B cell (primary cell): ENCODE results near the gene DROSHA. TPM values are rescaled to one million over a fixed set of nuclear protein-coding genes. Genes with fewer than 3 reads are reported as not detected.

Experiments
- ATAC-seq: fragments of 200-7000 bp; cut with Tn5 transposase; one replicate; pipeline ENCODE4 v1.10.0; 2021; ENCODE audit warnings: low read depth, mild to moderate bottlenecking, moderate number of reproducible peaks, moderate library complexity
- CTCF ChIA-PET: fragments of 350-600 bp; sonication (Branson Sonifier 250); formaldehyde crosslinking; loops from one replicate; lab custom pipeline; 2021; ENCODE audit warnings: antibody characterized with exemption, inconsistent platforms; lab: Charles Lee
- POLR2A ChIA-PET: fragments of 350-600 bp; sonication (Branson Sonifier 250); formaldehyde crosslinking; loops from one replicate; lab custom pipeline; 2021; ENCODE audit warnings: antibody characterized with exemption; lab: Charles Lee
- DNase-seq: peaks from one replicate; pipeline ENCODE4 v3.0.0; 2013
- H2AFZ ChIP-seq: 2 replicates; pipeline ENCODE4 v1.6.1; 2012; ENCODE audit warnings: mild to moderate bottlenecking, low read depth, low read length; ENCODE audit not compliant: insufficient read depth, poor library complexity, severe bottlenecking
- H3K27ac ChIP-seq, 2 donors: 1 replicate in 1 of 2; 2 replicates in 1 of 2; pipeline ENCODE4 v1.5.1; 2012 to 2013; ENCODE audit warnings: low read length in 2 of 2, mild to moderate bottlenecking in 2 of 2, moderate library complexity in 1 of 2
- H3K27me3 ChIP-seq, 4 experiments: fragments of 200-600 bp in 1 of 4; sonication (generic) in 1 of 4; replicated peaks in 1 of 4; 1 replicate in 2 of 4; 2 replicates in 2 of 4; pipeline versions ENCODE4 v1.6.1 to v1.7.0; 2013 to 2016; ENCODE audit warnings: low read length in 3 of 4, mild to moderate bottlenecking in 2 of 4, mixed read lengths in 1 of 4, moderate library complexity in 1 of 4; ENCODE audit not compliant: insufficient read depth in 4 of 4, control insufficient read depth in 3 of 4; ENCODE audit errors: control extremely low read depth in 1 of 4
- H3K36me3 ChIP-seq, 2 experiments: replicated peaks in 1 of 2; 1 replicate in 1 of 2; 2 replicates in 1 of 2; pipeline versions ENCODE4 v1.6.1 to v1.7.1; 2013; ENCODE audit warnings: low read length in 1 of 2; ENCODE audit not compliant: insufficient read depth in 2 of 2, control insufficient read depth in 1 of 2; ENCODE audit errors: control extremely low read depth in 1 of 2, extremely low read depth in 1 of 2
- H3K4me1 ChIP-seq, 2 donors: fragments of 200-600 bp in 1 of 2; sonication (generic) in 1 of 2; 1 replicate in 1 of 2; 2 replicates in 1 of 2; pipeline versions ENCODE4 v1.5.1 to v1.6.1; 2013 to 2017; ENCODE audit warnings: low read length in 2 of 2; ENCODE audit not compliant: control insufficient read depth in 2 of 2, insufficient read depth in 2 of 2
- H3K4me2 ChIP-seq: replicated peaks from 2 replicates; pipeline ENCODE3; 2012; ENCODE audit warnings: mild to moderate bottlenecking, low read depth, low read length; ENCODE audit not compliant: poor library complexity, severe bottlenecking
- H3K4me3 ChIP-seq, 5 experiments: fragments of 200-600 bp in 1 of 5; sonication (generic) in 1 of 5; 1 replicate in 3 of 5; 2 replicates in 2 of 5; pipeline versions ENCODE4 v1.5.1 to v1.7.0; 2011 to 2016; ENCODE audit warnings: low read length in 4 of 5, mild to moderate bottlenecking in 4 of 5, low read depth in 2 of 5, control low read depth in 1 of 5, moderate library complexity in 1 of 5; ENCODE audit not compliant: insufficient read depth in 1 of 5; ENCODE audit errors: control extremely low read depth in 1 of 5, extremely low read depth in 1 of 5
- H3K79me2 ChIP-seq: fragments of 200-600 bp; sonication (generic); one replicate; pipeline ENCODE4 v1.6.0; 2016; ENCODE audit warnings: low read length; ENCODE audit not compliant: control insufficient read depth, insufficient read depth
- H3K9ac ChIP-seq: fragments of 200-600 bp; sonication (generic); 2 replicates; pipeline ENCODE4 v1.6.1; 2017; ENCODE audit warnings: mild to moderate bottlenecking, low read length, moderate library complexity
- H3K9me3 ChIP-seq, 3 donors: one replicate each; pipeline versions ENCODE4 v1.6.1 to v1.7.1; 2013; ENCODE audit warnings: low read length in 2 of 3; ENCODE audit not compliant: control insufficient read depth in 2 of 3, insufficient read depth in 1 of 3; ENCODE audit errors: control extremely low read depth in 1 of 3
- H4K20me1 ChIP-seq: 2 replicates; pipeline ENCODE4 v1.6.0; 2012; ENCODE audit warnings: mild to moderate bottlenecking, low read length; ENCODE audit not compliant: insufficient read depth, control insufficient read depth, poor library complexity, severe bottlenecking
- H3K27ac Mint-ChIP-seq: one replicate; pipeline ENCODE4 v1.8.0; 2021; ENCODE audit warnings: mixed read lengths
- H3K27me3 Mint-ChIP-seq: one replicate; pipeline ENCODE4 v1.8.0; 2021; ENCODE audit warnings: mixed read lengths
- H3K4me1 Mint-ChIP-seq: one replicate; pipeline ENCODE4 v1.8.0; 2021; ENCODE audit warnings: mixed read lengths
- H3K4me3 Mint-ChIP-seq: one replicate; pipeline ENCODE4 v1.8.0; 2021; ENCODE audit warnings: mixed read lengths
- H3K9me3 Mint-ChIP-seq: one replicate; pipeline ENCODE4 v1.8.0; 2022; ENCODE audit warnings: mixed read lengths; ENCODE audit not compliant: insufficient read depth
- EZH2 ChIP-seq: IDR thresholded peaks from 2 replicates; pipeline ENCODE4 v1.6.1; 2012; ENCODE audit warnings: borderline replicate concordance, low read depth, mild to moderate bottlenecking, moderate library complexity, low read length; ENCODE audit not compliant: insufficient read depth, poor library complexity, severe bottlenecking
- WGBS: methylation state at CpG from one replicate; pipeline ENCODE4 v1.1.5; 2013; ENCODE audit warnings: missing lambda C conversion rate; ENCODE audit not compliant: insufficient coverage; 5-methylcytosine and 5-hydroxymethylcytosine counted together
- intact Hi-C: fragments of 100-400 bp; cut with micrococcal nuclease; formaldehyde crosslinking; loops from one replicate; pipeline ENCODE4 v1.10.0; 2022
- polyA plus RNA-seq: library from polyadenylated mRNA; depleted of rRNA; stranded (reverse); fragments of >200 nt; gene quantifications from 2 replicates; pipeline ENCODE4 v1.2.3, GENCODE V29; 2012
- total RNA-seq, 2 donors: library from RNA; stranded (reverse); fragments of 120-200 nt in 1 of 2; gene quantifications; 1 replicate in 1 of 2; 2 replicates in 1 of 2; pipeline versions ENCODE4 v1.2.3 to v1.2.4, GENCODE V29; 2013 to 2022
- TF ChIP-seq, protein P1 (sequence below): fragments of 200-600 bp; IDR thresholded peaks from one replicate; pipeline ENCODE4 v1.8.0; 2022; ENCODE audit warnings: antibody characterized with exemption, mild to moderate bottlenecking

Gene DROSHA
- total and polyA plus RNA-seq, 2 donors (not counting 1 experiment from before 2014, with no cell fraction given) = 31.2 to 62.4 TPM

DNA sequence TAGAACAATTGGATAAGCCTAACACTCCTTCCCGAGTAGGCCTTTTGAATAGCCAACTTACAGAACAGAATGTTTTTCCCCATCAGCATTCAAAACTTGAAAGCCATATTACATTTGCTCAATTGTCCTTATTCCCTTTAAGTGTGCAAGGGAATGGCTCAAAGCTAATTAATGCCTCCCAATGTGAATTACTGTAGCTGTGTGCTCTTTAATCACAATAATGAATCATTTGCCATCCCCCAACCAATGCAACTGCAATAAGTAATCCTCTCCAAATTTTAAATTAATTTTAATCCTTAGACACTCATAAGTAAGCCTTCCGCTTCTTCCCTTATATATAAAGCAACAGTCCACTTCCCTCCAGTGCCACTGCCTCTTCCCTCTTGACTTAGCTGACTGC, 115.9 kb downstream of the DROSHA start:
- Histone ChIP-seq H3K27me3 (no peaks in the 10 kb centered on the region), H2AFZ (no peak overlapping the region), H3K4me3 (no peak overlapping the region), H3K9ac (no peak overlapping the region), H3K4me2 (no peak overlapping the region), H4K20me1 (no peaks in the 10 kb centered on the region), H3K4me1 (no peaks in the 10 kb centered on the region), H3K79me2 (no peaks in the 10 kb centered on the region), H3K27ac (no peak overlapping the region), H3K9me3 (no peaks in the 10 kb centered on the region), H3K36me3 (peaks cover 4 to 63% of the 10 kb centered on the region in 2 experiments)
- no peaks in the 10 kb centered on the region for H3K4me1 Mint-ChIP-seq
- no peak overlapping the region for H3K4me3 Mint-ChIP-seq
- DNase-seq (no peak), ATAC-seq (no peak)
- TF ChIP-seq, protein P1, sequence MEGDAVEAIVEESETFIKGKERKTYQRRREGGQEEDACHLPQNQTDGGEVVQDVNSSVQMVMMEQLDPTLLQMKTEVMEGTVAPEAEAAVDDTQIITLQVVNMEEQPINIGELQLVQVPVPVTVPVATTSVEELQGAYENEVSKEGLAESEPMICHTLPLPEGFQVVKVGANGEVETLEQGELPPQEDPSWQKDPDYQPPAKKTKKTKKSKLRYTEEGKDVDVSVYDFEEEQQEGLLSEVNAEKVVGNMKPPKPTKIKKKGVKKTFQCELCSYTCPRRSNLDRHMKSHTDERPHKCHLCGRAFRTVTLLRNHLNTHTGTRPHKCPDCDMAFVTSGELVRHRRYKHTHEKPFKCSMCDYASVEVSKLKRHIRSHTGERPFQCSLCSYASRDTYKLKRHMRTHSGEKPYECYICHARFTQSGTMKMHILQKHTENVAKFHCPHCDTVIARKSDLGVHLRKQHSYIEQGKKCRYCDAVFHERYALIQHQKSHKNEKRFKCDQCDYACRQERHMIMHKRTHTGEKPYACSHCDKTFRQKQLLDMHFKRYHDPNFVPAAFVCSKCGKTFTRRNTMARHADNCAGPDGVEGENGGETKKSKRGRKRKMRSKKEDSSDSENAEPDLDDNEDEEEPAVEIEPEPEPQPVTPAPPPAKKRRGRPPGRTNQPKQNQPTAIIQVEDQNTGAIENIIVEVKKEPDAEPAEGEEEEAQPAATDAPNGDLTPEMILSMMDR = no peak
- TF ChIP-seq EZH2 = no peak
- H3K9me3 Mint-ChIP-seq = no peaks in the 10 kb centered on the region
- ChIA-PET CTCF (no interaction called here), POLR2A (no interaction called here)
- H3K27ac Mint-ChIP-seq = no peak overlapping the region
- WGBS = 100% methylated on average over 2 of the region's 2 CpGs
- H3K27me3 Mint-ChIP-seq = no peaks in the 10 kb centered on the region
- intact Hi-C loops = no loop called here

DNA sequence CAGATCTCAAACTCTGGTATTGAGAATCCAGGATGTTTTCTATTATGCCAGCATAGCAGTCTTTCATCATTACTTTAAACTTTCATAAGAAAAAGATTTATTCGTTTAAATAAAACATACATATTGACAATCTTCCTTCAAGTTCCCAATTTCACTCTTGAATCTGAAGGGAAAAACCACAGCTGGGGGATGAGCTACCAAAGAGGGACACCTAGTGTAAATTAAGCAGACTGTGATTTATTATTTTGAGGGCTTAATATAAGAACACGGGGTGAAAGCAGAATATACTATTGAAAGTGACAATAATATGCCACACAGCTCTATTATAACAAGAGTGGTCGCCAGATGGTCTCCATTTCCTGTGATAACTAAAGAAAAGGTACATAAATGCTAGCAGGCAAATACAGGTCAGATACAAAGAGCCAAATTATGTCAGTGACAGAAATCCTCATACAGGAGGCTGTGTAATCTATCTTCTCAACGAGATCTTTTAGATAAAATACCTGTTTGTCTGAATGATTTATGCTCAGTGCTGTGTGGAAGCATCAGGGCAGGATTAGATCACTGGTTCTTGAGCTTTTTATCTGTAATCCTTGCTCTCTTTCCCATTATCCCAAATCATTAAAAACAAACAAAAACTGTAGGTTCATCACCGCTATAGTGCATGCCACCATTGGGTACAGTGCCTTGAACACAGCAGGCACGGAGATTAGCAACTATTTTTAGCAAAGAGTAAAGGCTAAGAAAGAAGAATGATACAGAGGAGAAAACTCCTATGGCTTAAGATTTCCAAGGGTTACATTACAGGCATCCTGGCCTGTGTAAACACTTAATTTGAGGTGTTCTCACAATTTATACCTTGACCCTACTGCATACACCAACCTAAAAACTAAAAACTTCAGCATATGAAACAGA, 116.6 kb downstream of the DROSHA start:
- Histone ChIP-seq H2AFZ (no peak overlapping the region), H4K20me1 (no peaks in the 10 kb centered on the region), H3K9me3 (no peaks in the 10 kb centered on the region), H3K4me1 (no peaks in the 10 kb centered on the region), H3K4me2 (no peak overlapping the region), H3K79me2 (no peaks in the 10 kb centered on the region), H3K36me3 (peaks cover 4 to 64% of the 10 kb centered on the region in 2 experiments), H3K27ac (no peak overlapping the region), H3K9ac (no peak overlapping the region), H3K27me3 (no peaks in the 10 kb centered on the region), H3K4me3 (no peak overlapping the region)
- Mint-ChIP-seq H3K27ac (no peak overlapping the region), H3K4me1 (no peaks in the 10 kb centered on the region), H3K27me3 (no peaks in the 10 kb centered on the region), H3K9me3 (no peaks in the 10 kb centered on the region), H3K4me3 (no peak overlapping the region)
- intact Hi-C loops = no loop called here
- ChIA-PET CTCF (no interaction called here), POLR2A (no interaction called here)
- TF ChIP-seq EZH2 = no peak
- TF ChIP-seq, protein P1 = no peak
- DNase-seq (no peak), ATAC-seq (no peak)
- no CpG with 5 or more reads among the region's 6 CpGs for WGBS
